Right ventricle myocardium superior (tissue), 1 donor: ENCODE measurements around the gene FOXP1. TPM values are rescaled to one million over a fixed set of nuclear protein-coding genes. Genes with fewer than 3 reads are reported as not detected.

Source experiments
- ATAC-seq: fragments of 200-7000 bp; cut with Tn5 transposase; one replicate; pipeline ENCODE4 v1.9.1; 2020; ENCODE audit warnings: mild to moderate bottlenecking; ENCODE audit not compliant: poor library complexity
- DNase-seq: peaks from one replicate; pipeline ENCODE4 v3.0.0-alpha.2; 2020
- intact Hi-C: fragments of 100-400 bp; cut with DNase I; formaldehyde crosslinking; loops from one replicate; pipeline ENCODE4 v1.11.2; 2022
- total RNA-seq: library from RNA; stranded (reverse); fragmentation: NEBNext Ultra II Directional; extraction: Animal tissue kit (Norgen Biotek cat#: 25700); gene quantifications from one replicate; pipeline ENCODE4 v1.2.1, GENCODE V29; 2021
- donor health status: DM: no; HTN: yes; CAD: no; lungs with severe emphysema.

Gene FOXP1
- total RNA-seq, 1 donor from 2014 or later, result 36.3 TPM

DNA sequence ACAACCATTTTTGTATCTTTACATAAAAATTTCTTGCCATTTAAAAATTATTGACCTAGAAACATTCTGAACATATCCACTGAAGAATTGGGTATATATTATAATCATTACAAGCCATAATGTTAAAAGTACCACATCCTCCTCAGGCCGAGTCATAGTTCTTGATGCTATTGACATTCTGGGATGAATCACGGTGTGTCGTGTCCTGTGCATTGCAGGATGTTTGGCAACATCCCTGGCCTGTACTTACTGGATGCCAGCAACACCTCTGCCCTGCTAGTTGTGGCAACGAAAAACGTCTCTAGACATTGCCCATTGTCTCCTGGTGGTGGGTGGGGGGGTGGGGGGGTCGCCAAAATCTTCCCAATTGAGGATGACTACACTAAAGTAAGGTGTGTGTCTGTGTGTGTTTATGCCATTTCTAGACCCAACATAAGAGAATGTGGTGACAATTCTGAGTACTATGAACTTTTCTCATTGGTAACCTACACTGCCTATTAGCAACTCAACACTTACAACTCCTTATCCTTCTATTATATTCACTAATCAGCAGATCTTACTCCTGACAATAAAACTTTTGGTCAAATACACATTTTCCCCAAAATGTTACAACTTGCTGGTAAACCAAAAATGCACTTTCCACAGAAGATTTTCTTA, 471.6 kb downstream of the FOXP1 start:
- ATAC-seq (no peak), DNase-seq (no peak)
- intact Hi-C loops, result no loop called here

DNA sequence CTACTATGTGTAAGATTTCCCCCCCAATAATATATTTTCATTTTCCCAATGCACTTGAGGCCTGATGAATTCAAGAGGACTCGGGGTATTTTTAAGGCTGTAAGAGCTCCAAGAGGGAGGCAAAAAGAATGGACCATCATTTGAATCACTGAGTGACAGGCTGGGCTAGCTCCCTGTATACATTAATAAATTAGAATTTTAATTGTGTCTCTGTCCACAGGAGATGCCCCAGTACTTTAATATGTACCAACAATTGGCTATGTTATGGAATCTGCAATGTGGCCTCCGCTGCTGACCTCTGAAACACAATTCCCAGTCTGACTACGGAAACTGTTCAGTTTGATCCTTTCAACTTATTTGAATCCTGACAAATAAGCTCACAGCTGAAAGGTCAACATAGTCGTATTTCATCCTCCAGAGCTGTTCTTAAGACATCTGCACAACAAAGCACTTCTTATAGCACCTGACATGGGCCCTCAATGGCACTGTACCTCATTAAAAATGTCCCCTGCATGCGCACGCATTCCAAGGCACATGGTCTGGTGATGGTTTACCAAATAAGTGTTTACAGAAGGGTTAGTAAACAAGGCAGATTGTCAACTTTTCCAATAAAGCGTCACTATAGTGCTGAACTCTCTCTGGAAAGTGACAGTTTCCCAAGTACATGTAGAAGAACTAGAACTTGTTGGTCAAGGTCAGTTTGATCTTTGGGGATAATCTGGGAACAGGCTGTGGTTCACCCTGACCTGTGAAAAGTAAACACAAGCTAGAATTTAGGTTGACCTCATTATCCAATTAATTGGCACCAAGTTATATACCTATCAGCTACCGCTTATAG, 472.9 kb downstream of the FOXP1 start:
- DNase-seq (no peak), ATAC-seq (no peak)
- intact Hi-C loops, result no loop called here

- DNase-seq, result no peak
- no peak for ATAC-seq
- intact Hi-C loops, result no loop called here
Measured at GRCh38 chr3:71109977-71110285, 473.6 kb downstream of the FOXP1 start.

DNA sequence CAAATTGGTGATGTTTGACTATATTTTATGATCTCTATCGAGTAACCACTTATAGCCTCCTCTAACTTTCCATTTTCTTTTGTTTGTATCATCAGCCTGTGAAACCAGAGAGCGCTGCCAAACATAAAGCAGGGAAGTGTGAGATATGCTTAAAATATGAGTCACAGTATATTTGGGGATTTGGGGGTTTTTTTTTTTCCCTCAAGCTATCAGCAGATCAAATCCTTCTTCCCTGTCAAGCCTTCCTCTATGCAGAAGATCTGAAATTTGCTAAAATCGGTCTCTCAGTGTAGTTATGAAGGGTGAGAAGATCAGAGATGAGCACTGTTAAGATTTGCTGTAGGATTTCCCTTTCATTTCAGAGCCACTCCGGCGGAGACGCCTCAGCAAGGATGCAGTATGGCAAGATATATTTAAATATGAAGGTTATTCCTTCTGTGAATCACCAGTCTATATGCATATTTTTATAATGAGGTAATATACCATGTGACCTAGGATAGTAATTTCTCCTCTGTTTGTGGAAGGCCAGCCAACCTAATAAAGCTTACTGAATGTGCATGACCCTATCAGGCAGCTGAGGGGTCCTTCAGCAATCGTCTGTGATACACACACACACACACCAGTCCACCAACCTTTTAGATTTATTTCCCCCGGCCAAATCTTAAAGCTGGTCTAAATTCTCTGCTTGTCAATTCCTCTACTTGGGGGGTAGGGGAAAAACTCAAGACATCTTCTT, 474.1 kb downstream of the FOXP1 start:
- ATAC-seq (no peak), DNase-seq (no peak)
- intact Hi-C loops, result no loop called here

DNA sequence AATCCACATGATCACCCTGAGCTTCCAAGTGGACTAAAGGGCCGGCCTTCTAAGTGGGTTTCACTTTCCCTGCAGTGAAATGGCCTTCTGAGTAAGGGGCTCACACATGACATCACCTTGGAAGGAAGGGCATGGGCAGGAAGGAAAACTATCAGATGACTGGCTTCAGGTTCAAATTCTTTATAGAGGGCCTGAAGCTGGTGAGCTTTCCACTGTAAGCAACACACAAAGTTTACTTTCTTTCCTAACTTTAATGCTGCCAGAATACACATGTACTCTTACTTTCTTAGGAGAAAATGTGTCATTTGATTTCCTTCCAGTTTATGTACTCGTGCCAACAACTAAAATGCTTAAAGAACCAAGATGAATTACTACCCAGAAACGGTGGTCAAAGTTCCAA, 475.6 kb downstream of the FOXP1 start:
- intact Hi-C loops, result no loop called here
- no peak for DNase-seq
- ATAC-seq, result no peak

- ATAC-seq (no peak), DNase-seq (no peak)
- intact Hi-C loops, result no loop called here
Measured at GRCh38 chr3:71104976-71105375, 478.6 kb downstream of the FOXP1 start.

- intact Hi-C loops, result no loop called here
- no peak for DNase-seq
- ATAC-seq, result no peak
Measured at GRCh38 chr3:71104556-71104955, 479.0 kb downstream of the FOXP1 start.

GRCh38 chr3:71104121-71104541, 479.4 kb downstream of the FOXP1 start:
- no peak for ATAC-seq
- intact Hi-C loops, result no loop called here
- no peak for DNase-seq

DNA sequence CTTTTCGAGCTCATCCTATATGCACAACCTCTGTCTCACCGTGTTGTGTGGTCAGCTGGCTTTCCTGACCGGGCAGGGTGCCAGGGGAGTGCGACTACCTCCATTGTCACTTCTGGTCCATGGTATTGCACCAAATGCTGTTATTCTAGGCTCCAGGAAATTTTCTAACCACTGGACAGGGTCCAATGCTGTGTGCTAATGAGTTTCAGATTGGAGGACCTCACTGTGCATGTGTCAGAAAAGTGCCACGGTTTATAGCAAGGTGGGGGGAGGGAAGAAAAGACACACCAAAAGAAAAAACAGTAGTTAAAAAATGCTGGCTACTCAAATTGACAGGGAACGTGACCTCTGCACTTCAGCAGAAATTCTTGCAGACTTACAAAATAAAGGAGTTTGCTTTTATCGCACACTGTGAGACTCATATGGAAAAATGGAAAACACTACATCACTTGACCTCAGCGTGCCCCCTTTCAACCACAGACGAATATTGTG, 480.1 kb downstream of the FOXP1 start:
- DNase-seq, result peak; percentile 83
- ATAC-seq, result peak; percentile 49
- intact Hi-C loops, result no loop called here

- peak; percentile 32 for ATAC-seq
- DNase-seq, result no peak
- intact Hi-C loops, result no loop called here
Measured at GRCh38 chr3:71102111-71102983, 481.2 kb downstream of the FOXP1 start.

DNA sequence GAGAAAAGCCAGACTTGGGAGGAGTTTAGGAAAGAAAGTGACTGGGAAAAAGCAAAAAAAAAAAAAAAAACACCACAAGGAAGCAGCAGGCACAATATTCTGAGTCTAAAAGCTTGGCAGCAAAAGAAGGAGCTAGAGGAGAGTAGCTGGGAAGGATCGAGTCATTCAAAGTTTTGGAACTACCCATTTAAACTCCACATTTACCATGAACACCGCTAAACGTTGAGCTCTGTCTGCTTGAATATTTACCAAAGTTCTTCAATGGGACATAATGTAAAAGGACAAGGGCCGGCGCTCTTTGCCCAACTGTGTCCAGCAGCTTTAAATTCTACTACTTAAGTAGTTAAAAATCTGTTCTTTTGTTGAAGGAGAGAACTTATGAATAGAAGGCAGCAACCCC, 481.9 kb downstream of the FOXP1 start:
- DNase-seq (no peak), ATAC-seq (no peak)
- intact Hi-C loops, result no loop called here

DNA sequence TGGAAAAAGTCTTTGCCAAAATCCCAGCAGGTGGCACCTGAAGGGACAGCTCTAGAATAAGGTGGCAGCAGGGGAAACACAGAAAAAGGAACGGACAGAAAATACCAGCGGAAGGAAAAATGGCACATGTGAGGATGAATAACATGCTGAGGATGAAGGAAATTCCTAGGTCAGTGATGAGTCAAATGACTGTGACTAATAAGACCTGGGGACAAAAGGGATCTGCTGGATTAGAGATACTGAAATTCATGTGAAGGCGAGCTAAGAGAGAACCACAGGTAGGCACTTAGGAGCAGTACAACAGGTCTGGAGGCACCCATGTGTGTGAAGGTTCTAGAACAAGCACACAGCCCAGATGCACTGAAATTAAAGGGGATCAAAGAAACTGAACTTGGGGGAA, 482.5 kb downstream of the FOXP1 start:
- intact Hi-C loops, result no loop called here
- no peak for ATAC-seq
- DNase-seq, result no peak

DNA sequence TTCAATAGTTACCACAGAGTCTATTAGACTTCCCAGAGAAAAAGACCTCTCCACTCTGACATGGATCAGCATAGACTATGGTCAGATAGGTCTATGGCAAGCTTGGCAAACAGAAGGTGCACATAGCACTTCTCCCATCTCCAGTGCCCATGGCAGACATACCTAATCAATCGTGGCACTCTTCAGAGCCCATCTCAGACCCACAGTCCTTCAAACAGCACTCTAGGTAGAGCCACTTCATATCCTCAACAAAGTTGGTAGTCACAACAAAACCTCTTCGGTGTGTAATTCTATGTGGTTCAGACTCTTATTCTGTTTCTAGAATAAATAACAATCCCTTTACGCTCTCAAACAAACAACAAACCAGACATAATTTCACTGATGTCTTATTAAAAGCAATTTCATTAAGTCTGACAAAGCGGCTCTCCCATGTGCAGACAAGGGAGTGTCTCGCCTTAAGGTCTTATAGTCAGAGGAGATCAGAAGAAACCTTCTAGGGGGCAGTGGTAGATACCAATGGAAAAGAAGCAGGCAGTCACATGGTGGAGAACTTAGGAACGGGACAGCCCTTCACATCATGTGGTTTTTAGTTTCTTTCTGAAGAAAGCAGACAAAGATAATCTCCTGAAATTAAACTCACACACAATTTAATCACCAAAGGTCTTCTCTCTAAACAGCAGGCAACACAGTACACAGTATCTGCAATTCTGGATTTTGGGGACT, 483.4 kb downstream of the FOXP1 start:
- intact Hi-C loops, result no loop called here
- no peak for ATAC-seq
- no peak for DNase-seq

- no peak for ATAC-seq
- intact Hi-C loops, result no loop called here
- no peak for DNase-seq
Measured at GRCh38 chr3:71097557-71097956, 486.0 kb downstream of the FOXP1 start.

DNA sequence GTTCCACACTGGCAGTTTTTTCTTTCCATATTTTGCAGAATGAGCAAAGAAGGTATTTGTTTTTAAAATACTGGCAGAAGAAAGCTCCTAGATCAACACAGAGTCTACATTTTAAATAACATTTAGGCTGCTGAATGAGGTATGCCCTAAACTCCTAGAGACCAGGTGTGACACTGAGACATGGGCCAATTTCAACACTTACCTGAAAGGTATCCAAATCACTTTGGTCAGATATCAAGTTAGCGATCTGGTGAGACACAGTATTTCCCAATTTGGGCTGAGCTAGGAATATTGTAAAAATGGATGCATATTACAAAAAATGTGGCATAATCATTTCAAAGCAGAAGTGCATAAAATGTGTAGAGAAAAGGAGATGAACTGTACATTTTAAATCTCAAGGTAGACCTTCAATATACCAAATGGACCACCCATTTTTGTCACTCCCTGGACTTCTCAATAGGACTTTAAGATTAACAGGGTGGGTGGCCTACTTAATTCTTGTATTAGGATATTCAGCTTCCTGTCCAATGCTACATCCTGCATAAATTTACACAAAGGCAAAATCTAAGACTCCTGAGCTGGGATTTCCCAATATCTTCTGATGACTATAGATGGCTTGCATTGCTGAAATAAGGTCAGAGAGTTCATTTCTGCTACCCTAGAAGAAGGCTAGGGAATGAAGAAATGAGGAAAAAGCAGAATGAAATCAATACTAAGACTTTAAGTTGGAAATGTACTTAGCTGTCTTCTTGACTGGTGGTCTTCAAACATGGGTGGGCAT, 487.8 kb downstream of the FOXP1 start:
- DNase-seq (no peak), ATAC-seq (no peak)

GRCh38 chr3:71094658-71095209, 488.8 kb downstream of the FOXP1 start:
- ATAC-seq (no peak), DNase-seq (no peak)
- intact Hi-C loops, result no loop called here

More for the DNA sequence above, 487.8 kb downstream of the FOXP1 start:
- intact Hi-C loops, result no loop called here

DNA sequence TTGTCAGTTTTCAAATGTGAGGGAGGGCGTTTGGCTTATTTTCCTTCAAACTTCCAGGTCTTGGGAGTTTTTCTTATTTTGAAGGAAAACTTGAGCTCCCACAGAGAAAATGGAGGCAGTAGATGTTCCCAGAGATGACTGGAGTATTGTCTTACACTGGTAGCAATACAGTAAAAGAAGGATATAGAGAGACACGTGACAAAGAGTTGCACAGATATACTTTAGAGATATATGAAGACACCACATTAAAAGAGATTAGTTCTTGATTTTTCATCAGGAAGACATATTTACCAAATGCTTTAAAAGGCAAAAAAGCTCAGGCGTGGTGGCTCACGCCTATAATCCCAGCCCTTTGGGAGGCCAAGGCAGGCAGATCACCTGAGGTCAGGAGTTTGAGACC, 490.9 kb downstream of the FOXP1 start:
- ATAC-seq (no peak), DNase-seq (no peak)
- intact Hi-C loops, result no loop called here
